ENCODE data around the gene OPCML.

The OPCML gene

GRCh38 chr11:132864811-132865576, 667.3 kb downstream of the OPCML start:
- H3K9me3 ChIP-seq (ENCODE audit: insufficient read depth, low read depth, low read length) = no peaks in the 10 kb centered on the region; the same call in 1 of the 2 replicates
- H3K9ac ChIP-seq (ENCODE audit: low read depth, low read length, poor library complexity, severe bottlenecking) = no peak overlapping the region
- no peaks in the 10 kb centered on the region for H4K20me1 ChIP-seq (ENCODE audit: insufficient read depth, low read length, poor library complexity, severe bottlenecking)
- H2AFZ ChIP-seq (ENCODE audit: low read length) = no peak overlapping the region
- H3K4me2 ChIP-seq (ENCODE audit: low read depth, low read length, poor library complexity, severe bottlenecking) = no peak overlapping the region
- no peaks in the 10 kb centered on the region for H3K27me3 ChIP-seq (ENCODE audit: insufficient read depth, low read length, poor library complexity, severe bottlenecking)
- no peaks in the 10 kb centered on the region for H3K4me1 ChIP-seq (ENCODE audit: insufficient read depth, low read length, poor library complexity, severe bottlenecking)
- H3K36me3 ChIP-seq (ENCODE audit: insufficient read depth, low read length) = no peaks in the 10 kb centered on the region
- no peaks in the 10 kb centered on the region for H3K79me2 ChIP-seq (ENCODE audit: insufficient read depth, low read length)
- no peaks in the 10 kb centered on the region for H3K9me2 ChIP-seq (replicated peaks; ENCODE audit: low read depth, low read length)
- H3F3A ChIP-seq (ENCODE audit: low read depth) = no peaks in the 10 kb centered on the region
- no peak overlapping the region for H3K4me3 ChIP-seq (ENCODE audit: low read length, poor library complexity, severe bottlenecking)
- TF ChIP-seq CTCF (conservative IDR thresholded peaks at IDR 0.05; ENCODE audit: low read length) (no peak), EZH2phosphoT487 (IDR thresholded peaks at IDR 0.05; ENCODE audit: borderline replicate concordance) (no peak)

GRCh38 chr11:132862933-132863332, 669.4 kb downstream of the OPCML start:
- Histone ChIP-seq H3K27me3 (ENCODE audit: insufficient read depth, low read length, poor library complexity, severe bottlenecking) (no peaks in the 10 kb centered on the region), H3K4me1 (ENCODE audit: insufficient read depth, low read length, poor library complexity, severe bottlenecking) (no peaks in the 10 kb centered on the region), H2AFZ (ENCODE audit: low read length) (no peak overlapping the region), H3F3A (ENCODE audit: low read depth) (no peaks in the 10 kb centered on the region), H3K79me2 (ENCODE audit: insufficient read depth, low read length) (no peaks in the 10 kb centered on the region), H3K4me2 (ENCODE audit: low read depth, low read length, poor library complexity, severe bottlenecking) (no peak overlapping the region), H3K9me2 (replicated peaks; ENCODE audit: low read depth, low read length) (no peaks in the 10 kb centered on the region), H3K36me3 (ENCODE audit: insufficient read depth, low read length) (no peaks in the 10 kb centered on the region), H3K9ac (ENCODE audit: low read depth, low read length, poor library complexity, severe bottlenecking) (no peak overlapping the region), H3K4me3 (ENCODE audit: low read length, poor library complexity, severe bottlenecking) (no peak overlapping the region), H4K20me1 (ENCODE audit: insufficient read depth, low read length, poor library complexity, severe bottlenecking) (no peaks in the 10 kb centered on the region), H3K9me3 (ENCODE audit: insufficient read depth, low read depth, low read length) (no peaks in the 10 kb centered on the region)
- TF ChIP-seq EZH2phosphoT487 (IDR thresholded peaks at IDR 0.05; ENCODE audit: borderline replicate concordance) (no peak), CTCF (conservative IDR thresholded peaks at IDR 0.05; ENCODE audit: low read length) (no peak)

GRCh38 chr11:132862137-132862536, 670.2 kb downstream of the OPCML start:
- H3K9ac ChIP-seq (ENCODE audit: low read depth, low read length, poor library complexity, severe bottlenecking) = no peak overlapping the region
- H3K9me2 ChIP-seq (replicated peaks; ENCODE audit: low read depth, low read length) = no peaks in the 10 kb centered on the region
- H3K4me1 ChIP-seq (ENCODE audit: insufficient read depth, low read length, poor library complexity, severe bottlenecking) = no peaks in the 10 kb centered on the region
- no peaks in the 10 kb centered on the region for H3K27me3 ChIP-seq (ENCODE audit: insufficient read depth, low read length, poor library complexity, severe bottlenecking)
- no peaks in the 10 kb centered on the region for H3F3A ChIP-seq (ENCODE audit: low read depth)
- no peak overlapping the region for H2AFZ ChIP-seq (ENCODE audit: low read length)
- H3K9me3 ChIP-seq (ENCODE audit: insufficient read depth, low read depth, low read length) = no peaks in the 10 kb centered on the region
- H3K4me3 ChIP-seq (ENCODE audit: low read length, poor library complexity, severe bottlenecking) = no peak overlapping the region
- TF ChIP-seq CTCF (conservative IDR thresholded peaks at IDR 0.05; ENCODE audit: low read length) = no peak
- no peaks in the 10 kb centered on the region for H3K36me3 ChIP-seq (ENCODE audit: insufficient read depth, low read length)
- no peaks in the 10 kb centered on the region for H4K20me1 ChIP-seq (ENCODE audit: insufficient read depth, low read length, poor library complexity, severe bottlenecking)
- no peaks in the 10 kb centered on the region for H3K79me2 ChIP-seq (ENCODE audit: insufficient read depth, low read length)
- H3K4me2 ChIP-seq (ENCODE audit: low read depth, low read length, poor library complexity, severe bottlenecking) = no peak overlapping the region
